SK-N-SH (cell line): ENCODE results near the gene PHTF1. TPM values are rescaled to one million over a fixed set of nuclear protein-coding genes. Genes with fewer than 3 reads are reported as not detected.

Experiments used
- CTCF ChIA-PET: fragments of 300-600, 350-600 bp; formaldehyde crosslinking; extraction: SDS; loops from one replicate; lab custom pipeline; 2021; lab: Yijun Ruan, JAX
- POLR2A ChIA-PET: fragments of 350-600 bp; sonication (Branson Sonifier 250); formaldehyde crosslinking; extraction: SDS; loops from one replicate; lab custom pipeline; 2020; ENCODE audit warnings: antibody characterized with exemption, inconsistent platforms; lab: Yijun Ruan, JAX
- DNase-seq: peaks from one replicate; pipeline ENCODE4 v3.0.0; 2012
- H2AFZ ChIP-seq: fragments of 200-600 bp; sonication (generic); 2 replicates; pipeline ENCODE4 v1.8.1; 2016; ENCODE audit warnings: antibody characterized with exemption, mild to moderate bottlenecking, low read depth
- H3F3A ChIP-seq: fragments of 200-600 bp; sonication (generic); replicated peaks from 2 replicates; pipeline ENCODE3; 2016; ENCODE audit warnings: antibody characterized with exemption, mild to moderate bottlenecking; ENCODE audit not compliant: insufficient read depth
- H3K27ac ChIP-seq, 2 experiments: fragments of 200-500 bp in 1 of 2; fragments of 200-600 bp in 1 of 2; sonication (Bioruptor generic) in 1 of 2; sonication (generic), shearing (Covaris generic) in 1 of 2; 2 replicates each; pipeline versions ENCODE4 v1.5.1 to v1.6.1; 2014 to 2016; ENCODE audit warnings: low read depth in 2 of 2, inconsistent platforms in 1 of 2, low read length in 1 of 2, mild to moderate bottlenecking in 1 of 2, mixed read lengths in 1 of 2
- H3K27me3 ChIP-seq: fragments of 200-600 bp; sonication (generic), shearing (Covaris generic); 2 replicates; pipeline ENCODE4 v1.6.1; 2016; ENCODE audit warnings: mixed run types; ENCODE audit not compliant: insufficient read depth
- H3K36me3 ChIP-seq, 2 experiments: fragments of 200-500 bp in 1 of 2; fragments of 200-600 bp in 1 of 2; sonication (Bioruptor generic) in 1 of 2; sonication (generic) in 1 of 2; replicated peaks in 1 of 2; 2 replicates each; pipeline versions ENCODE3 to v1.5.1; 2014 to 2016; ENCODE audit warnings: low read length in 1 of 2, mild to moderate bottlenecking in 1 of 2; ENCODE audit not compliant: insufficient read depth in 2 of 2, control insufficient read depth in 1 of 2
- H3K4me1 ChIP-seq, 2 experiments: fragments of 200-500 bp in 1 of 2; fragments of 200-600 bp in 1 of 2; sonication (Bioruptor generic) in 1 of 2; sonication (generic), shearing (Covaris generic) in 1 of 2; 2 replicates each; pipeline versions ENCODE4 v1.5.1 to v1.6.1; 2014 to 2016; ENCODE audit warnings: low read depth in 1 of 2, low read length in 1 of 2, mixed run types in 1 of 2; ENCODE audit not compliant: insufficient read depth in 2 of 2, control insufficient read depth in 1 of 2
- H3K4me2 ChIP-seq: fragments of 200-600 bp; sonication (generic), shearing (Covaris generic); 2 replicates; pipeline ENCODE4 v1.6.1; 2017; ENCODE audit warnings: mixed run types
- H3K4me3 ChIP-seq, 2 experiments: fragments of 200-500 bp in 1 of 2; fragments of 200-600 bp in 1 of 2; sonication (Bioruptor generic) in 1 of 2; sonication (generic), shearing (Covaris generic) in 1 of 2; 2 replicates each; pipeline versions ENCODE4 v1.5.1 to v1.8.1; 2014 to 2016; ENCODE audit warnings: low read depth in 2 of 2, inconsistent platforms in 1 of 2, low read length in 1 of 2, mild to moderate bottlenecking in 1 of 2, mixed read lengths in 1 of 2, moderate library complexity in 1 of 2
- H3K79me2 ChIP-seq: fragments of 200-600 bp; sonication (generic); 2 replicates; pipeline ENCODE4 v1.8.1; 2017; ENCODE audit warnings: mild to moderate bottlenecking; ENCODE audit not compliant: insufficient read depth
- H3K9ac ChIP-seq: fragments of 200-600 bp; sonication (generic); 2 replicates; pipeline ENCODE4 v1.6.1; 2017; ENCODE audit warnings: mixed run types
- H3K9me2 ChIP-seq: fragments of 200-600 bp; sonication (generic); 2 replicates; pipeline ENCODE4 v1.6.1; 2017; ENCODE audit warnings: mixed run types
- H3K9me3 ChIP-seq: fragments of 200-600 bp; sonication (generic); 2 replicates; pipeline ENCODE4 v1.6.1; 2017; ENCODE audit warnings: mixed run types, mild to moderate bottlenecking, moderate library complexity
- H4K20me1 ChIP-seq: fragments of 200-600 bp; sonication (generic); 2 replicates; pipeline ENCODE4 v1.6.1; 2017; ENCODE audit warnings: mild to moderate bottlenecking, mixed run types; ENCODE audit not compliant: insufficient read depth
- EP300 ChIP-seq, 2 experiments: IDR thresholded peaks; 2 replicates each; pipeline versions ENCODE4 v1.4.0 to v1.6.1; 2012; ENCODE audit warnings: borderline replicate concordance in 1 of 2, low read depth in 1 of 2, low read length in 1 of 2
- FOXJ3 ChIP-seq: sonication (generic); formaldehyde crosslinking; IDR thresholded peaks from 2 replicates; pipeline ENCODE4 v1.5.1; 2020; ENCODE audit warnings: mild to moderate bottlenecking, missing genetic modification reagents
- GABPA ChIP-seq: IDR thresholded peaks from 2 replicates; pipeline ENCODE4 v1.4.0; 2012; ENCODE audit warnings: low read depth, mild to moderate bottlenecking
- GATA2 ChIP-seq: sonication (generic); formaldehyde crosslinking; IDR thresholded peaks from 2 replicates; pipeline ENCODE4 v1.5.0; 2020; ENCODE audit warnings: mild to moderate bottlenecking, missing genetic modification reagents
- PBX3 ChIP-seq: IDR thresholded peaks from 2 replicates; pipeline ENCODE4; 2012
- RXRA ChIP-seq: IDR thresholded peaks from 2 replicates; pipeline ENCODE4 v1.4.0; 2012; ENCODE audit warnings: low read depth, mild to moderate bottlenecking, borderline replicate concordance
- SIN3A ChIP-seq: IDR thresholded peaks from 2 replicates; pipeline ENCODE4 v1.6.1; 2012; ENCODE audit warnings: low read depth, mild to moderate bottlenecking, low read length, moderate library complexity, borderline replicate concordance
- TEAD4 ChIP-seq: IDR thresholded peaks from 2 replicates; pipeline ENCODE4 v1.4.0; 2012; ENCODE audit warnings: mild to moderate bottlenecking, borderline replicate concordance; ENCODE audit not compliant: insufficient read depth
- USF1 ChIP-seq: IDR thresholded peaks from 2 replicates; pipeline ENCODE4 v1.4.0; 2012; ENCODE audit warnings: low read depth, borderline replicate concordance
- WGBS: methylation state at CpG from one replicate; pipeline ENCODE4 v1.1.6; 2017; ENCODE audit warnings: low lambda C conversion rate; 5-methylcytosine and 5-hydroxymethylcytosine counted together
- polyA plus RNA-seq, 3 experiments: library from polyadenylated mRNA; depleted of rRNA; stranded (reverse); fragments of >200 nt; gene quantifications; 2 replicates each; pipeline ENCODE4 v1.2.3, GENCODE V29; 2012

Gene PHTF1
- polyA plus RNA-seq, 1 of the 3 experiments (the other 2 are of a cell fraction): 10.8 TPM

GRCh38 chr1:113787663-113788062 lies 28.4 kb upstream of the PHTF1 start:
- CTCF ChIA-PET: interaction anchor here (1.0 kb wide), 1 partner anchor 16 kb away, joined by 4 read pairs; no protein-coding TSS in a partner anchor
- Histone ChIP-seq H3K27me3 (no peaks in the 10 kb centered on the region), H3F3A (peaks cover 4% of the 10 kb centered on the region), H2AFZ (no peak overlapping the region), H3K9me2 (no peaks in the 10 kb centered on the region), H3K27ac (no peak overlapping the region), H3K4me2 (no peak overlapping the region), H3K36me3 (peaks cover 13 to 20% of the 10 kb centered on the region in 2 experiments), H3K79me2 (peaks cover 95% of the 10 kb centered on the region), H3K9ac (no peak overlapping the region), H4K20me1 (peaks cover 11% of the 10 kb centered on the region; the same call in 1 of the 2 replicates), H3K9me3 (no peaks in the 10 kb centered on the region), H3K4me1 (peaks cover 11 to 19% of the 10 kb centered on the region in 2 experiments; a peak in 3 of 4 replicates), H3K4me3 (no peak overlapping the region)
- WGBS: 96% methylated on average over 3 of the region's 3 CpGs
- no peak for TF ChIP-seq GABPA
- no peak for TF ChIP-seq FOXJ3 (CRISPR knock-in tag)
- TF ChIP-seq RXRA: no peak
- no peak for TF ChIP-seq TEAD4
- TF ChIP-seq USF1: no peak
- POLR2A ChIA-PET: no interaction called here
- no peak for DNase-seq

GRCh38 chr1:113786069-113786468 lies 26.8 kb upstream of the PHTF1 start:
- Histone ChIP-seq H3K9ac (no peak overlapping the region), H2AFZ (no peak overlapping the region), H3K79me2 (peaks cover 97% of the 10 kb centered on the region), H4K20me1 (peaks cover 19% of the 10 kb centered on the region; the same call in 1 of the 2 replicates), H3K4me1 (peaks cover 15 to 28% of the 10 kb centered on the region in 2 experiments; a peak in 3 of 4 replicates), H3K36me3 (peaks cover 10 to 18% of the 10 kb centered on the region in 2 experiments), H3F3A (no peaks in the 10 kb centered on the region), H3K4me3 (no peak overlapping the region), H3K27ac (no peak overlapping the region), H3K9me3 (no peaks in the 10 kb centered on the region), H3K27me3 (no peaks in the 10 kb centered on the region), H3K4me2 (no peak overlapping the region), H3K9me2 (no peaks in the 10 kb centered on the region)
- ChIA-PET CTCF (interaction anchor here (1.3 kb wide), 1 partner anchor 12 kb away, joined by 4 read pairs; no protein-coding TSS in a partner anchor), POLR2A (no interaction called here)
- no peak for DNase-seq
- WGBS: 68% methylated on average over 1 of the region's 1 CpG
- TF ChIP-seq GATA2 (CRISPR knock-in tag): no peak
- no peak for TF ChIP-seq EP300 (IDR thresholded peaks at IDR 0.05; ENCODE audit: borderline replicate concordance in 1 of 2, low read depth in 1 of 2, low read length in 1 of 2)
- no peak for TF ChIP-seq SIN3A
- peak; percentile 37; the same call in 1 of the 2 replicates for TF ChIP-seq PBX3
